Endodermal cell (in vitro differentiated cells): Measurements from ENCODE around the gene CNIH3. TPM values are rescaled to one million over a fixed set of nuclear protein-coding genes. Genes with fewer than 3 reads are reported as not detected.

Source experiments
- DNase-seq: peaks from one replicate; pipeline ENCODE4 v3.0.0-alpha.2; 2017
- H3K27ac ChIP-seq: 2 replicates; pipeline ENCODE4 v1.5.1; 2013; ENCODE audit warnings: mild to moderate bottlenecking, low read depth, low read length, moderate library complexity
- H3K27me3 ChIP-seq: 2 replicates; pipeline ENCODE4 v1.6.1; 2013; ENCODE audit warnings: mild to moderate bottlenecking, low read length, moderate library complexity; ENCODE audit not compliant: insufficient read depth, control insufficient read depth, poor library complexity, severe bottlenecking
- H3K36me3 ChIP-seq: 2 replicates; pipeline ENCODE4 v1.7.0; 2013; ENCODE audit warnings: mild to moderate bottlenecking, low read length, moderate library complexity; ENCODE audit not compliant: control insufficient read depth, insufficient read depth
- H3K4me1 ChIP-seq: one replicate; pipeline ENCODE4 v1.7.0; 2013; ENCODE audit warnings: low read length; ENCODE audit not compliant: control insufficient read depth, insufficient read depth
- H3K4me3 ChIP-seq: 2 replicates; pipeline ENCODE4 v1.5.1; 2013; ENCODE audit warnings: mild to moderate bottlenecking, low read length, moderate library complexity
- H3K9ac ChIP-seq: 2 replicates; pipeline ENCODE4 v1.6.1; 2013; ENCODE audit warnings: mild to moderate bottlenecking, low read length, moderate library complexity; ENCODE audit not compliant: poor library complexity, severe bottlenecking; ENCODE audit errors: extremely low read depth
- H3K9me3 ChIP-seq: 2 replicates; pipeline ENCODE4 v1.6.1; 2013; ENCODE audit warnings: mild to moderate bottlenecking, low read length, moderate library complexity; ENCODE audit not compliant: control insufficient read depth
- H3K27ac Mint-ChIP-seq: 2 replicates; pipeline ENCODE4 v1.8.0; 2020; ENCODE audit warnings: mixed read lengths
- H3K27me3 Mint-ChIP-seq: 2 replicates; pipeline ENCODE4 v1.8.0; 2021; ENCODE audit warnings: mild to moderate bottlenecking, mixed read lengths; ENCODE audit not compliant: insufficient read depth
- H3K36me3 Mint-ChIP-seq: 2 replicates; pipeline ENCODE4 v1.8.0; 2020; ENCODE audit warnings: low read depth, mixed read lengths
- H3K4me1 Mint-ChIP-seq: 2 replicates; pipeline ENCODE4 v1.8.0; 2020; ENCODE audit warnings: mixed read lengths
- H3K4me3 Mint-ChIP-seq: 2 replicates; pipeline ENCODE4 v1.8.0; 2020; ENCODE audit warnings: mild to moderate bottlenecking, moderate library complexity, mixed read lengths
- H3K9me3 Mint-ChIP-seq: 2 replicates; pipeline ENCODE4 v1.8.0; 2020; ENCODE audit warnings: mild to moderate bottlenecking, mixed read lengths
- WGBS, 2 experiments: methylation state at CpG; one replicate each; pipeline versions ENCODE4 v1.1.5 to v1.1.7; 2013; ENCODE audit warnings: missing lambda C conversion rate in 2 of 2, mixed read lengths in 1 of 2; ENCODE audit not compliant: insufficient coverage in 1 of 2, insufficient read length in 1 of 2; 5-methylcytosine and 5-hydroxymethylcytosine counted together
- total RNA-seq, 2 donors: library from RNA; stranded (reverse); fragmentation: NEBNext Ultra II Directional in 1 of 2; extraction: Animal tissue kit (Norgen Biotek cat#: 25700) in 1 of 2; gene quantifications; 2 replicates in 1 of 2; 3 replicates in 1 of 2; pipeline ENCODE4 v1.2.1, GENCODE V29; 2021
- TF ChIP-seq, protein P1 (sequence below): fragments of 200-600 bp; sonication (generic); conservative IDR thresholded peaks from 2 replicates; pipeline ENCODE4 v1.5.0; 2021; ENCODE audit warnings: antibody characterized with exemption, mild to moderate bottlenecking

The CNIH3 gene
- total RNA-seq, 2 donors from 2014 or later: 4.5 to 6.6 TPM

DNA sequence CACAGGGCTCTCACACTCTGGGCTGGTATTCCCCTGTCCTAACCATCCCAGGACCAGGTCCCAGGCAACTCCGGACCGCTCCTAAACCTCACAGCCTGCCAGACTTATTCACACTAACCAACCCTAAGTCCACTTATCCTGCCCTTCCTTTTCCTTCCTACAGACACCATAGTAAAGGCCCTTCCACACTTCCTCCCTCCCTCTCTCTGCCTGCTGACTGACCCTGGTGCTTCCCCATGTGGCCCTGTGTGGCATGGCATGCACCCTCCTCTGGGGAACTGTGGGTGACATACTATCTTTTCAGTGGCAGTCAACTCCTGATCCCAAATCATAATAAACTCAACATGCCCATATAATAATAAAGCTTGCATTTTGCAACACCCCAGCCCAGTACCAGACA lies 158.3 kb downstream of the CNIH3 start:
- no peaks in the 10 kb centered on the region for H3K9me3 Mint-ChIP-seq
- no peak overlapping the region for H3K4me3 ChIP-seq
- H3K9me3 ChIP-seq: peaks cover 9% of the 10 kb centered on the region
- WGBS, 2 experiments: 87% methylated on average over 2 of the region's 2 CpGs; no CpG with 5 or more reads in 1 of the 2 experiments
- no peak overlapping the region for H3K9ac ChIP-seq
- DNase-seq: peak; percentile 75
- no peaks in the 10 kb centered on the region for H3K4me1 ChIP-seq
- H3K36me3 ChIP-seq: no peaks in the 10 kb centered on the region
- H3K27ac ChIP-seq: no peak overlapping the region
- H3K36me3 Mint-ChIP-seq: no peaks in the 10 kb centered on the region
- H3K4me1 Mint-ChIP-seq: peaks cover 8% of the 10 kb centered on the region
- peaks cover 2% of the 10 kb centered on the region for H3K27me3 Mint-ChIP-seq
- H3K27me3 ChIP-seq: no peaks in the 10 kb centered on the region
- no peak overlapping the region for H3K4me3 Mint-ChIP-seq
- TF ChIP-seq, protein P1, sequence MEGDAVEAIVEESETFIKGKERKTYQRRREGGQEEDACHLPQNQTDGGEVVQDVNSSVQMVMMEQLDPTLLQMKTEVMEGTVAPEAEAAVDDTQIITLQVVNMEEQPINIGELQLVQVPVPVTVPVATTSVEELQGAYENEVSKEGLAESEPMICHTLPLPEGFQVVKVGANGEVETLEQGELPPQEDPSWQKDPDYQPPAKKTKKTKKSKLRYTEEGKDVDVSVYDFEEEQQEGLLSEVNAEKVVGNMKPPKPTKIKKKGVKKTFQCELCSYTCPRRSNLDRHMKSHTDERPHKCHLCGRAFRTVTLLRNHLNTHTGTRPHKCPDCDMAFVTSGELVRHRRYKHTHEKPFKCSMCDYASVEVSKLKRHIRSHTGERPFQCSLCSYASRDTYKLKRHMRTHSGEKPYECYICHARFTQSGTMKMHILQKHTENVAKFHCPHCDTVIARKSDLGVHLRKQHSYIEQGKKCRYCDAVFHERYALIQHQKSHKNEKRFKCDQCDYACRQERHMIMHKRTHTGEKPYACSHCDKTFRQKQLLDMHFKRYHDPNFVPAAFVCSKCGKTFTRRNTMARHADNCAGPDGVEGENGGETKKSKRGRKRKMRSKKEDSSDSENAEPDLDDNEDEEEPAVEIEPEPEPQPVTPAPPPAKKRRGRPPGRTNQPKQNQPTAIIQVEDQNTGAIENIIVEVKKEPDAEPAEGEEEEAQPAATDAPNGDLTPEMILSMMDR: peak; percentile 75
- no peak overlapping the region for H3K27ac Mint-ChIP-seq

DNA sequence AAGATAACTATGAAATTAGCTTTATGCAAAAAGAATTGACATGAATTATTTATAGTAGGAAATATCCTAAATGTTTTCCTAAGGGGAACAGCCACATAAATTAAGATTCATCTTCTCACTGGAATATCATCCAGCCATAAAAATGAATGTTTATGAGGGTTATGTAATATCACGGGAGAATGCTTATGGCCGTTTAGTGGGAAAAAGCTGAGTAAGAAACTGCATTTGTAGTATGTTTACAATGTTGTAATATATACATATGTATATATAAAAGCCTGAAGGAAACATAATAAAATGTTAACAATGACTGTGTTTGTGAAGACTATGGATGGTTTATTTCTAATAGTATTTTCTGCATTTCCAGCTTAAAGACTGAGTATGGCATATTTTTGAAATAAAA lies 161.1 kb downstream of the CNIH3 start:
- H3K9me3 Mint-ChIP-seq: no peaks in the 10 kb centered on the region
- Histone ChIP-seq H3K9ac (no peak overlapping the region), H3K9me3 (peaks cover 9% of the 10 kb centered on the region), H3K36me3 (no peaks in the 10 kb centered on the region), H3K4me3 (no peak overlapping the region), H3K27ac (no peak overlapping the region), H3K4me1 (peaks cover 8% of the 10 kb centered on the region), H3K27me3 (no peaks in the 10 kb centered on the region)
- no peak overlapping the region for H3K27ac Mint-ChIP-seq
- no peak for DNase-seq
- TF ChIP-seq, protein P1: no peak
- no peaks in the 10 kb centered on the region for H3K27me3 Mint-ChIP-seq
- 100% methylated on average over 1 of the region's 2 CpGs; no CpG with 5 or more reads in 1 of the 2 experiments for WGBS, 2 experiments
- no peak overlapping the region for H3K4me3 Mint-ChIP-seq
- H3K36me3 Mint-ChIP-seq: no peaks in the 10 kb centered on the region
- peaks cover 33% of the 10 kb centered on the region for H3K4me1 Mint-ChIP-seq

DNA sequence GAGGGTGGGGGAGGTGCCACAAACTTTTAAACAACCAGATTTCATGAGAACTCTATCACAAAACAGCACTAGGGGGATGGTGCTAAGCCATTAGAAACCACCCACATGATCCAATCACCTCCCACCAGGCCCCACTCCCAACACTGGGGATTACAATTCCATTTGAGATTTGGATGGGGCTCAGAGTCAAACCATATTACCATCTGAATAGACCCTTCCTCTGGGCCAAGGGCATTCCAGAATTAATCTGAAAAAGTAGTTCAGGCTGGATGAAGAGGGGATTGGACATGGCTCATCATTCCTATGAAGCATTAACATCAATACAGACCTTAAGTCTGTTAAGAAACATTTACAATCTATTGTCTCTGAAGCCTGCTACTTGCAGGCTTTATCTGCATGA lies 163.4 kb downstream of the CNIH3 start:
- Histone ChIP-seq H3K27ac (no peak overlapping the region), H3K4me3 (no peak overlapping the region), H3K27me3 (no peaks in the 10 kb centered on the region), H3K36me3 (no peaks in the 10 kb centered on the region), H3K9ac (no peak overlapping the region), H3K4me1 (peaks cover 12% of the 10 kb centered on the region), H3K9me3 (peaks cover 9% of the 10 kb centered on the region)
- TF ChIP-seq, protein P1: no peak
- H3K36me3 Mint-ChIP-seq: no peaks in the 10 kb centered on the region
- H3K27ac Mint-ChIP-seq: no peak overlapping the region
- no peaks in the 10 kb centered on the region for H3K27me3 Mint-ChIP-seq
- DNase-seq: no peak
- no peak overlapping the region for H3K4me3 Mint-ChIP-seq
- no peaks in the 10 kb centered on the region for H3K9me3 Mint-ChIP-seq
- H3K4me1 Mint-ChIP-seq: peaks cover 51% of the 10 kb centered on the region
